Epithelial cell of esophagus (primary cell): Measurements from ENCODE around the gene FILIP1L.
A peak's percentile ranks its signal among the peaks of the same experiment; 100 is the strongest.

Experiments
- DNase-seq: peaks from one replicate; pipeline ENCODE4 v3.0.0; 2010; ENCODE audit warnings: low read depth
- H3K4me3 ChIP-seq: 2 replicates; pipeline ENCODE4 v1.5.1; 2011; ENCODE audit warnings: mild to moderate bottlenecking, low read length, control low read depth
- CTCF ChIP-seq: IDR thresholded peaks from 2 replicates; pipeline ENCODE4 v1.5.1; 2011; ENCODE audit warnings: low read depth, mild to moderate bottlenecking, low read length, control low read depth, inconsistent platforms; ENCODE audit not compliant: insufficient read depth; ENCODE audit errors: missing control alignments

Gene FILIP1L

DNA sequence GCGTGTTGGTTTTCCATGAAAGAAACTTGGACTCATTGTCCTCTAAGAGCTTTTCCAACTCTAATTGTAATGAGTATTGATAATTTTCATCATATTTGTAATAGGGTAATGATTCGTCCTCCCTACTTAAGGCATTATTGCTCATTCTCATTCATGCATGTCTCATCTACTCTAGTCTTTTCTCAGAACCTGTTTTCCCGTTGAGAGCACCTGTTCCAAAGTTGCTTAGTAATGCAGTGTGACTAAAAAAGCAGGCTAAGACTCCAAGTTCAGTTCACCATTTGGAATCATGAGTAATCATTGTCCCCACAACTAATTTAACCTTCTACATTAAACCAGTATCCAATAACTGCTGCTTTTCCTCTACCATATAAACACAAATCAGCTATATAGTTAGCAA is 84.0 kb downstream of the FILIP1L start:
- peak; percentile 93 for DNase-seq
- H3K4me3 ChIP-seq = no peak overlapping the region
- TF ChIP-seq CTCF = no peak

- no peak overlapping the region for H3K4me3 ChIP-seq
- DNase-seq = no peak
- TF ChIP-seq CTCF = no peak
These were observed 84.6 kb downstream of the FILIP1L start for GRCh38 chr3:100029689-100030088.

- TF ChIP-seq CTCF = no peak
These were observed 85.2 kb downstream of the FILIP1L start for GRCh38 chr3:100029052-100029451.

GRCh38 chr3:100027321-100027720 is 87.0 kb downstream of the FILIP1L start:
- no peak overlapping the region for H3K4me3 ChIP-seq
- no peak for DNase-seq
- no peak for TF ChIP-seq CTCF

More at GRCh38 chr3:100029052-100029451, 85.2 kb downstream of the FILIP1L start:
- no peak for DNase-seq
- H3K4me3 ChIP-seq = no peak overlapping the region

DNA sequence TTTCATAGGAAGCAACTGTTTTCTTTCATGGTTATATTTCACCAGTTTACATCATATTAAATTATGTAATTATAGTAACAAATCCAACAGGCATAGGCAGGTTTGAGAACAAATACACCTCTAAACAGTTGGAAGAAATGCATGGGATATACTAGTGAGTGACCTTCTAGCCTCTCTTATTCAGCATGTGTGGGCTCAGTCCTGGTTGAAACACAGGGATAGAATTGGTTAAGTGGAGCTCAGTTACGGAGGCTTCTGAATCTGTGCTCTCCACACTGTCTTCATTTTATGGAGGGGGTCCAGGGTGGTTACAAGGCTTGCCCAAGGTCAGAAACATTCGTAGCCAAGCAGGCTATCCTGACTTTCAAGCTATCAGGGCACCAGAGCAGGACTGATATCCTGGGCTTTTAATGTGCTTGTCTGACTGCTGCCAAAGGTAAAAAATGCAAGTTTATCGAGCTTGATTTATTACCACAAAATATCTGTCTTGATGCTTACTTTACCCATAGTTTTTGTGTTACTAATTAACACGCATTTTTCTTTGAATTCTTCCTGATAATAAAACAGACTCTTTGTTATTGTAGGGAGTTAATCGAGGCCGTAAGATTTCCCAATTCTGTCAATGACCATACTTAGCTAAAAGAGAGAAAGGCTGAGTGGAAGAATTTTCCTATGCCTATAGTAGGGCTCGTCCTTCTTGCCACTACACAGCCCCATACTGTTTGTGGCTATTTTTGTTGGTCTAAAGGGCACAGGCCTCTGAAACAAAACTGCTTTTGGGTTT is 89.6 kb downstream of the FILIP1L start:
- no peak for DNase-seq
- TF ChIP-seq CTCF = no peak
- no peak overlapping the region for H3K4me3 ChIP-seq

- DNase-seq = peak; percentile 72
- no peak overlapping the region for H3K4me3 ChIP-seq
- TF ChIP-seq CTCF = no peak
These were observed 90.7 kb downstream of the FILIP1L start for GRCh38 chr3:100023595-100023994.

DNA sequence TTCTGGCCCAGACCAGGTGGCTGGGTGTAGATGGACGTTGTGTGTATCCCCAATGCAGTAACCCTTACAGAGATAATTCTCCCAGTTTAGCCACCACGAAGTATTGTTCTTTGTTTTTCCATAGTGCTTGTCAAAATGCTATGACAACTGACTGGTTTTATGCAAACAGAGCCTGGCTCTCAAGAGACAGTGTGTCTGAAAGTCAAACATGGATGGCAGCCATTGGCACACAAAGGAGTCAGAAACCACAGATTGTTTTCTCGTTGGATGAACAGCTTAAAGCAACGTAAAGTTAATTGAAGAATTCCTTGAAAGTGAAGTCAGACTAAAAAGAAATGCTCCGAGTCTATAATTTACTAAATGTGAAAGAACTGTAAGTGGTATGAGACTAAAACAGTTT is 91.2 kb downstream of the FILIP1L start:
- TF ChIP-seq CTCF = no peak
- peak; percentile 33 for DNase-seq
- no peak overlapping the region for H3K4me3 ChIP-seq
